G401.6 (cell line): ENCODE results near the gene MED15.
"Not testable (repeated sequence)": the region's sequence is repeated elsewhere in the genome, so short reads cannot be mapped to it uniquely, and the experiment has no call there.

Experiments
- FAIRE-seq: peaks from 2 replicates; lab custom pipeline; 2012; peaks lifted over from hg19 to GRCh38; lab: Jason Lieb, UNC

MED15 gene

DNA sequence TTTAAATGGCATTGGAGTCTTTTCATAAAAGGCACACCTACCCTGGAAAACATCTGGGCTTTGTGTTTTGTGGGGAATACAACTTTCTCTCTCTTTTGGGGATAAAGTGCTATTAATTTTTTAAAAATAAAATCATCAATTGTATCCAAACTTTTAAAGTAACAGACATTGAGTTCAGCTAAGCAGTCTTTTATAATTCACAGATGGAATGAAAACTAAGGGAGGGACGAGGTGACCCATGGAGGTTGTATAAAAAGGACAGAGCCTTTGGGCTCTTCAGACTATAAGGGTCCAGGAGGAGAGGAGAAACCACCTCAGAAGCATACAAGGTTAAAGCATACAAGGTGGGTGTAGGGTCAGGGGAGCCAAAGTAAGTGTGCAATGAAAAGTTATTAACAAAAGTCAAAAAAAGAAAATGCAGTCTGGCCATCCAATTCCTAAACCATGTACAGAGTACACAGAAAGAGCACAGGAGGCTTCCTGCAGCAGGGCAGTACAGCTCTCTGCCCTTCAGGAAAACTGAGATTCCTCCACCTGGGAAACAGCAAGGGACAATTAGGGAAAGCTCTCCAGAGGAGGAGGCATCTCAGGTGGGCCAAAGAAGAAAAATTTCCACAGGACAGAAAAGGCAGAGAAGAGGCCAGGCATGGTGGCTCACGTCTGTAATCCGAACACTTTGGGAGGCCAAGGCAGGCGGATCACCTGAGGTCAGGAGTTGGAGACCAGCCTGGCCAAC is 22.3 kb upstream of the MED15 start:
- no peak for FAIRE-seq

DNA sequence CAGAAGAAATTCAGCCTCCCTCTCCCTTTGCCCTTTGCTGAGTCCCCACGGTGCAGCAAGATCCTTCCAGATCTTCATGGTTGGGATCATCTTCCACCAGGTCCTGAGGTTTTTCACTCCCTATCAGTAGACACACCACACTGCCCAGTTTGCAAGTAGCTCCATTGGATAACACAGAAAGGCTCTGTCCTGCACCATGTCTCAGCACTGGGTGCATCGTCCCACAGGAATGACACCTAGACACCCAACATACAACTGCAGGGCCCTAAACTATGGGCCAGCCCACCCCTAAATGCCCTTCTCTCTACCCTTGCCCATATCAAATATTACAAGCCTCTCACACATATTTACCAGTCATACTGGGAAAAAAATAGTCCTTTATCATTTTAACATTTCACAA is 21.2 kb upstream of the MED15 start:
- FAIRE-seq: no peak

GRCh38 chr22:20487715-20488114 is 19.7 kb upstream of the MED15 start:
- no peak for FAIRE-seq

GRCh38 chr22:20488946-20489345 is 18.5 kb upstream of the MED15 start:
- no peak for FAIRE-seq

DNA sequence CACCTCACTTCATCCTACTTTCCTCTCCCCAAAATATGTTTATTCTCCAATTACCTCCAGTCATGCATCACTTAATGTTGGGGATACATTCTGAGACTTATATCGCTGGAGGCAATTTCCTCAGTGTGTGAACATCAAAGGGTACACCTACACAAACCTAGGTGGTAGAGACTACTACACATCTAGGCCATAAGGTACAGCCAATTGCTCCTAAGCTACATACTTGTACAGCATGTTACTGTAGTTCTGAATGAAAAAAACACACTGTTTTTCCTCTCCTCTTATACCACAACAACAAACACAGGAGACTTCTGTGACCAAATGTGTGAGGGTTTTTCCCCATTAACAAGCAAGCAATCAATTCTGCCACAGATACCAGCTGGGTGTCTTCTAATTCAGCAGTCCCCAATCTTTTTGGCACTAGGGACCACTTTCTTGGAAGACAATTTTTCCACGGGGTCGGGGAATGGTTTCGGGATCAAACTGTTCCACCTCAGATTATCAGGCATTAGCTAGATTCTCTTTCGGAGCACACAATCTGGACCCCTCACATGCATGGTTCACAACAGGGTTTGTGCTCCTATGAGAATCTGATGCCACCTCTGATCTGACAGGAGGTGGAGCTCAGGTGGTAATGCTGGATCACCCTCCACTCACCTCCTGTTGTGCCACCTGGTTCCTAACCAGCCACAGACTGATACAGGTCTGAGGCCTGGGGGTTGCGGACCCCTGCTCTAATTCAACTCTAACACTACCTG is 17.0 kb upstream of the MED15 start:
- FAIRE-seq: no peak

GRCh38 chr22:20490941-20491307 is 16.5 kb upstream of the MED15 start:
- no peak for FAIRE-seq

DNA sequence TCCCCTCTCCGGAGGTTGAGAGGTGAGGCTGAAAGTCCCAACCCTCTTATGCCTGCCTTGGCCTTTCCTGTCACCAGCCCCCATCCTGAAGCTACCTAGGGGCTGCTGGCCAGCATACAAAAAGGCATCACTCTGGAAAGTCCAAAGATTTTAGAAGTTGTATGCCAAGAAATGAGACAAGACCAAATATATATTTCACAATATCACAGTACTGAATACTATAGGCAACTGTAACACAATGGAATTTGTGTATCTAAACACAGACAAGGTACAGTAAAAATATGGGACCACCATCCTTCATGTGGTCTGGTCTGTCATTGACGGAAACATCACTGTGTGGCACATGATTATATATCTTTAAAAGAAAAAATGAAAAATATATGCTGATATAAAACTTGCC is 16.1 kb upstream of the MED15 start:
- FAIRE-seq: no peak

DNA sequence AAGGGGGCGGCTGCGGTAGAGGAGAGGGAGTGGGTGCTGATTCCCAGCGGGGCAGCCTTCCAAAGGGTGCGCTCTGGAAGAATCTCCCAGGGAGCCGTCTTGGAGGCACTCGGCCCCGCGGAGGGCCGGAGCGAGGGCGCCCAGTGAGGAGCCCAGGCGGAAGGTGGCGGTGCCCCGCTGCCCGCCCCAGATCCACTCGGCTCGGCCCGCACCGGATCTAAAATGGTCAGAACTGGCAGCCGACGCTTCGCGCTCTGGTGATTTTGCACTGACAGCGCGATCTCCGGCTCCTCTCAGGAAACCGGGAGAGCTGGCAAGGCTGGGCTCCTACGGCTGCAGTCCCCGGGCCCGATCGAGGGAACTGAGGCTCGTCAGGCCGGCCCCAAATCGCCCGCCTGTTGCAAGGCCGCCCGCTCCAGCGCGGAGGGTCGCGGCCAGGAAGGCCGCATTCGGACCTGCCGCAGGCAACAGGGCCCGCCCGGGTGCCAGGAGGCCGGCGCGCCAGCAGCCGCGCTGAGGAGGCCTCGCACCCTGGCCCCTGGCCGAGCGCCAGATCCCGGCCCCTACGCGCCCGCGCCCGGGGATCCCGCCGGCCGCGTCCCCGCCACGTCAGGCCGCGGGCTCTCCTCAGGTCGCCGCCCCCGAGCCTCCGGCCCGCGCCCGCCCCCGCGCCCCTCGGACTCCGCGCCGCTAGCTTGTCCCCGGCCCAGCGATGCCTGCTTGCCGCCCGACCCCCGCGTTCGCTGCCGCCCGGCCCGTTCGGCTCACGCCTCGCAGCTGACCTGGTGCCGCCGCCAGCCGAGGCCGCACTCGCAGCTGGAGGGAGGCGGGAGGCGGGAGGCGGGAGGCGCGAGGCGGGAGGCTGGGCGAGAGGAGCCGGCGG is 12.2 kb upstream of the MED15 start, which contains the start of gene KLHL22:
KLHL22 (minus strand) TSS at position 818 of the 883 bp plus-strand sequence. CDS start 6,584 bp downstream, outside the sequence.
- no peak for FAIRE-seq

- FAIRE-seq: no peak
Observed at GRCh38 chr22:20495861-20496681, 11.3 kb upstream of the MED15 start.

- no peak for FAIRE-seq
Observed at GRCh38 chr22:20497426-20497825, 10.0 kb upstream of the MED15 start.

- FAIRE-seq: no peak
Observed at GRCh38 chr22:20498913-20499312, 8.5 kb upstream of the MED15 start.

DNA sequence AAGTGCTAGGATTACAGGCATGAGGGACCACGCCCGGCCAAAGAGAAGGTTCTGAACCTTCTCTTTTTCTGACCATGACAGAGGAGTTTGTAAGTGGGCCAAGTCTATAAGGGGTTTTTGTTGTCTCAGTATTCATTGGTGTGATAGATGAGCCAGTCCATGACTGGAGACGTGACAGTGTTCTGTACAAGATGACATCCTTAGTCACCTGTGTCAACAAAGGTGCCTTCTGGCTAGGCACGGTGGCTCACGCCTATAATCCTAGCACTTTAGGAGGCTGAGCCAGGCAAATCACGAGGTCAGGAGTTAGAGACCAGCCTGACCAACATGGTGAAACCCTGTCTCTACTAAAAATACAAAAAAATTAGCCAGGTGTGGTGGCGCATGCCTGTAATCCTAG is 7.6 kb upstream of the MED15 start:
- no peak for FAIRE-seq

DNA sequence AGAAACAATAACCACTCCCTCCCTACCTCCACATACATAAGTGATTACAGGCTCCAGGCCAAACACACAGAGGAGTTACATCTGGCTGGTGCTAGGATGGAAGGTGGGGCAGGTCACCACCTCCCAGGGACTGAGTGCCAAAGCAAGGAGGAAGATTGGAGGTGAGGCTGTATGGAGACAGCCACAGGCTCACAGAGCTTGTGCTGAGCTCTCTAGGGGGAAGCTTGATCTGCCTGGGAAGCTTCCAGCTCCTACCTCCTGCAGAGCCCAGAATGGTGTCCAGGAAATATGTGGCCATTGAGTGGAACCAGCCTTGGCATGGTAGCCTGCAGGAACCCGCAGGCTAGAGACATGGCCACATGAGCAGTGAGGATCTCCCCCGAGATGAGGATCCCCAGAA is 3.6 kb upstream of the MED15 start:
- FAIRE-seq: no peak

- FAIRE-seq: not testable (repeated sequence)
Observed at GRCh38 chr22:20504293-20504922, 3.0 kb upstream of the MED15 start.

GRCh38 chr22:20506543-20507252 is 712 bp upstream of the MED15 start:
- no peak for FAIRE-seq

GRCh38 chr22:20508067-20508755 is 801 bp downstream of the MED15 start:
- not testable (repeated sequence) for FAIRE-seq

GRCh38 chr22:20508815-20509271 is 1.4 kb downstream of the MED15 start:
- no peak for FAIRE-seq

- FAIRE-seq: no peak
Observed at GRCh38 chr22:20509344-20510047, 2.1 kb downstream of the MED15 start.
